KOPT-K1 (cell line): Measurements from ENCODE around the gene GRHL1.
"Not testable (repeated sequence)": the region's sequence is repeated elsewhere in the genome, so short reads cannot be mapped to it uniquely, and the experiment has no call there.

Experiments used
- H3K27ac ChIP-seq: fragments of 200-600 bp; sonication (generic); 2 replicates; pipeline ENCODE4 v1.5.1; 2016; ENCODE audit warnings: antibody characterized with exemption, mild to moderate bottlenecking, low read depth, low read length; ENCODE audit not compliant: poor library complexity, severe bottlenecking
- H3K36me3 ChIP-seq: fragments of 200-600 bp; sonication (generic); 2 replicates; pipeline ENCODE4 v1.5.1; 2017; ENCODE audit warnings: antibody characterized with exemption, mild to moderate bottlenecking, low read length, moderate library complexity; ENCODE audit not compliant: insufficient read depth
- H3K9me3 ChIP-seq: fragments of 200-600 bp; sonication (generic); 2 replicates; pipeline ENCODE4 v1.5.1; 2017; ENCODE audit warnings: antibody characterized with exemption, low read length, mild to moderate bottlenecking; ENCODE audit not compliant: insufficient read depth, poor library complexity, severe bottlenecking

The GRHL1 gene, protein sequence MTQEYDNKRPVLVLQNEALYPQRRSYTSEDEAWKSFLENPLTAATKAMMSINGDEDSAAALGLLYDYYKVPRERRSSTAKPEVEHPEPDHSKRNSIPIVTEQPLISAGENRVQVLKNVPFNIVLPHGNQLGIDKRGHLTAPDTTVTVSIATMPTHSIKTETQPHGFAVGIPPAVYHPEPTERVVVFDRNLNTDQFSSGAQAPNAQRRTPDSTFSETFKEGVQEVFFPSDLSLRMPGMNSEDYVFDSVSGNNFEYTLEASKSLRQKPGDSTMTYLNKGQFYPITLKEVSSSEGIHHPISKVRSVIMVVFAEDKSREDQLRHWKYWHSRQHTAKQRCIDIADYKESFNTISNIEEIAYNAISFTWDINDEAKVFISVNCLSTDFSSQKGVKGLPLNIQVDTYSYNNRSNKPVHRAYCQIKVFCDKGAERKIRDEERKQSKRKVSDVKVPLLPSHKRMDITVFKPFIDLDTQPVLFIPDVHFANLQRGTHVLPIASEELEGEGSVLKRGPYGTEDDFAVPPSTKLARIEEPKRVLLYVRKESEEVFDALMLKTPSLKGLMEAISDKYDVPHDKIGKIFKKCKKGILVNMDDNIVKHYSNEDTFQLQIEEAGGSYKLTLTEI

DNA sequence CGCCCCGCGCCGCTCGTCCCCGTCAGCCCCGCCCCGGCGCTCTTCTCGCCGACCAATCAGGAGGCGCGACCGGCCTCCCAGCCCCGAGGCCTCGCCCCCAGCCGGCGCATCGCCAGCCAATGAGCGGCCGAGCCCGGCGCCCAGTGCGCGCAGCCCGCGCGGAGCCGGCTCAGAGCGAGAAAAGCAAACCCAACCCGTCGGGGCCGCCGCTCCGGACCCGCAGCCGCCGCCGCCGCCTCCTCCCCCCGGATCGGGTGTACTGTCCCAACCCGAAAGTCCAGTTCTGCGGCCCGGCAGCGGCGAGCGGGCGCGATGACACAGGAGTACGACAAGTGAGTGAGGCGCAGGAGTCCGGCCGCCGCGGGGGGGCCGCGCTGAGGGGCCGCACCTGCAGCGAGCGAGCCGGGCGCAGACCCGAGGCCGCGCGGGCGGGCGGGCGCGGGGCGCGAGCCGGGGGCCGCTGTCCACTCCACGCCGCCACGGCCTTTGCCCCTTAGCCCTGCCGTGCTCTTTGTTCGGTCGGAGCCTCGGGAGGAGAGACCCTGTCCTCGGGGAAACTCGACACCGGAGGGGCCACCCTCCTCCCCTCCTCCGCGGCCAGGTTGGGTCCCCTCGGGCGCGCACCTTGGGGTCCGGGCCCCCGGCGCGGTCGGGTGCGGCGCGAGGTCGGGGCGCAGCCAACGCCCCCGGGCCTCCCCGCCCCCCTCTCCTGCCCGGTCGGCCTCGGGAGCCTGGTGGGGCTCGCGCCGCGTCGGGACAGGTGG, at the start of gene GRHL1:
Gene GRHL1 (plus strand): TSS at position 172 of the 764 bp plus-strand sequence. CDS start 141 bp downstream, at position 313.
- no peaks in the 10 kb centered on the region for H3K36me3 ChIP-seq
- no peak within 1 kb of the TSS for H3K27ac ChIP-seq
- no peaks in the 10 kb centered on the region for H3K9me3 ChIP-seq

DNA sequence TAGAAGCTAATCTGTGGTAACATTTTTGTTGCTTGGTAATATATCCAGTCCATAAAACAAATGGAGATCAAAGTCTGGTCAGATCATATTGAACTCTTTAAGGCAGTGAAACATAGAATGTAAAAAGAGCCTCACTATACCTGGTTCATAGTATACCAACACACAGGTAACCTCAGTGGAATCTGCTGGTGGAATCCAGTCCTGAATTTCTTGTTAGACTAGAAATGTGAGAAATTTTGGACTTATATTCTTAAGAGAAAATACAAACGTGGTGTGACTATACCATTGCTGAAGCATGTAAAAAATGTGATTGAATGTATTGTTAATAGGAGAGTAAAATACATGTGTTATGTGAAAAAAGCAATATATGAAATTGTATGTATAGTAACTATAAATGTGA, 46.1 kb upstream of the GRHL1 start:
- H3K9me3 ChIP-seq: no peaks in the 10 kb centered on the region
- no peak overlapping the region for H3K27ac ChIP-seq

DNA sequence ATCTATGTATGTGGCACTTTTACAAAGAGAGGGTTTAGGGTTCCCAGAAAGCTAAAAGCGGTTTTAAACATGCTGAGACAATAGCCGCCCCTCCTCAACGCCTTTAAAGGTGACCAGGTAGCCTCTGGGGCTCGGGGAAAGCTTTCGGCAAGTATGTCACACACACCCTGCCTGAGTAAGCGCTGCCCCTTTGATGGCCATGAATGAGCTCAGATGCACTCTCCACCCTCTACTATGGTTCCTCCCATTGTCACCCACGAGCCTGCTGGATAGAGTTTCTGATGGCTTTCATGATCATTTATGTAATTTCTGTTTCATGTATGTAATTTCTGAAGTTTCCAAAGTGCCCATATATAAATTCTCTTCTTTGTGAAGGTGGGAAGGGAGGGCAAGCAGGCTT, 44.1 kb upstream of the GRHL1 start:
- Histone ChIP-seq H3K9me3 (no peaks in the 10 kb centered on the region), H3K27ac (no peak overlapping the region), H3K36me3 (peaks cover 60% of the 10 kb centered on the region)

More for the DNA sequence above, 46.1 kb upstream of the GRHL1 start:
- H3K36me3 ChIP-seq: peaks cover 44% of the 10 kb centered on the region

DNA sequence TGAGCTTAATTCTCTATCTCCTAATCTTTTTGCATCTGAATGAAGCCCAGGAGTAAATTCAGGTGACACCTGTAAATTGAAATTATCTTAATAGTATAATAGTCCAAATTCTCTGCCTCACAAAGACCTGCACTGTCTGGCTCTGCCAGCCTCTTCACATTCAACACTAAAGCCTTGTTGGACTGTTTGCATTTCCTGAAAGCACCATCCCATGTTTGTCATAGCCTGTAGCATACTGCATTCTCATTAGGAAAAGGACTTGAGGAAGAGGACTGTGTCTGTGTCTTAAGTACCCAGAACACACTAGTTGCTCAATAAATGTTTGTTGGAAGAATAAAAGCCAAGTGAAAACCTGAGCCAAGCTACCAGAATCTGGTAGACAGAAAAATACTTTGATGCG, 42.9 kb upstream of the GRHL1 start:
- Histone ChIP-seq H3K27ac (no peak overlapping the region), H3K36me3 (peaks cover 69% of the 10 kb centered on the region), H3K9me3 (no peaks in the 10 kb centered on the region)

DNA sequence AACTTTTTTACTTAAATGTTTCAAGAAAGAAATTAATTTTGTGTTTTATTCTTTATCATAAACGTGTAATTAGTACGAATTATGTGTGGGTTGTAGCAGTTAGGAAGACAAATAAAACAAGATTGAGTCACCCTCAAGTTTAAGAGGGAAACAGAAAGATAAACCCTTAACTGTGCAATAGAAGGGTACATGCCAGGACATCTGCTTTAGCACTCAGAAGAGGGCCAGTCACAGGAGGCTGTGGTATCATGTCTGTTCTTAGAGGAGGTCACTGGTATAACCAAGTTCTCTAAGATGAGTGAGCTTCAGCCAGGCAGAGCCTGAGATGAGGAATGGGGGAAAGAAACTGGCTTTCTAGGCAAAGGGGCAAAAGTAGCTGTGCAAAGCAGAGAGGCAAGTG, 42.4 kb upstream of the GRHL1 start:
- Histone ChIP-seq H3K27ac (no peak overlapping the region), H3K9me3 (no peaks in the 10 kb centered on the region), H3K36me3 (peaks cover 74% of the 10 kb centered on the region)

DNA sequence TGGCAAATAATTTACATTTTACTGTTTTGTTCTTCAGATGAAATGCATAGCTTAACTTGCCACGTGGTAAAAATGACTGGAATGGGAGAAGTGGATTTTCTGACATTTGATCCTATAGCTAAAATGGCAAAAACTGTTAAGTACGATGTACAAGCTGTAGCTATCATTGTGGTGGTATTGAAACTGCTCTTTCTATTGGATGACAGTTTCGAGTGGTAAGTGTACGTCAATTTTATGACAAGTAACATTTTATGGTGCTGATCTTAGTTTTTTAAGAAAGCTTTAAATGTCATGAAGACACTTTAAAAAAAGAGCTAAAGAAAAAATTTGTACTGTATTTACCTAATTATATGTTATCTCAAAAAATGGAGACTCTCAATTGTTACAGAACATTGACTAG, 40.8 kb upstream of the GRHL1 start:
- no peak overlapping the region for H3K27ac ChIP-seq
- peaks cover 77% of the 10 kb centered on the region for H3K36me3 ChIP-seq
- no peaks in the 10 kb centered on the region for H3K9me3 ChIP-seq

DNA sequence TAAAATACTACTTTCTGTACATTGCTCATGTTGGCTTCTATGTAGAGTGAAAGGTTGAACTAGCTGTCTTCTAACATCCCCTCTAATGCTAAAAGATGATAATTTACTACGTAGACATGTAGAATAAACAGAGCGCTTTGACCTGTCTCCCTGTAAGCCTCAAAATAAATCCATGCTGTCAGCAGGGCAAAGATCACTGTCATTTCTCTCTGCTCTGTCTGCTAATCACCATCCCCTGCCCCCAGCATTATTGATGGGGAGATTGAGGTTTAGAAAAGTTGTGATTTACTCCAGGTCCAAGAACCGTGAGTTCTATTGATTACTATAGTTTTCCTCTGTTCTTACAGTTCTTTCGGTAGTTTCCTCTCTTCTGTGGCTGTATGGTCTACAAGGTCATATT, 39.0 kb upstream of the GRHL1 start:
- Histone ChIP-seq H3K9me3 (no peaks in the 10 kb centered on the region), H3K27ac (no peak overlapping the region), H3K36me3 (peaks cover 76% of the 10 kb centered on the region)

GRCh38 chr2:9914384-9915065, 37.0 kb upstream of the GRHL1 start:
- no peaks in the 10 kb centered on the region for H3K9me3 ChIP-seq
- H3K36me3 ChIP-seq: peaks cover 85% of the 10 kb centered on the region
- H3K27ac ChIP-seq: no peak overlapping the region

DNA sequence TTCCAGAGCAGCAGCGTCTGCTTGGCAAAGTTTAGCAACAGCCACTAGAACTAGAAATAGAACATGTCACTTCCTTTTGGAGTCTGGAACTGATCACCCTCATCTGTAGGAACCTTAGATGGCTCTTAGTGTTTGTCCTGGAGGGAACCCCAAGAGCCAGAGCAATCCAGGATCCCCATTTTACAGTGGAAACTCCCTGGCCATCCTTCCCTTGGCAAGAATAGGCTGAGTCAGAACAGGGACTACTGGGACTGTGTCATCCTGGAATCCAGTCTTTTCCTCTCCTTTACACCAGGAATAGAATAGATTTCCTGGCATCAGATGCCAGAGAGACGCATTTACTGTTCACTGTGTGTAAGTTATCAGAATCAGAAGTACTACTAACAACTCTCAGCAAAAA, 33.2 kb upstream of the GRHL1 start:
- H3K36me3 ChIP-seq: peaks cover 92% of the 10 kb centered on the region

DNA sequence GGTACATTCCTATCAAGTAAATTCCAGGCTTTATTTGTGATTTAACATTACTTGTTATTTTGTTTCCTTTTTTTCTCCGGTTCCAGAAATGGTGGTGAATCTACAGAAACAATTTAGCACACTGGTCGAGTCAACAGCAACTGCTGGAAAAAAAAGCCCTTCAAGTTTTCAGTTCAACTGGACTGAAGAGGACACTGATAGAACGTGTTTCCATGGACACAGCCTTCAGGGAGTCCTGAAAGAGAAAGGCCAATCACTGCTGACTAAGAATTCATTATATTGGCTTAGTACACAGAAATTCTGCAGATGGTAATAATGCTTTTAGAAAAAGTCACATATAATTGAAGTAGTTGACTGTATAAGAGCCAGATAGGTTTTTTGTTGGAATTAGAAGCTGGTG, 32.0 kb upstream of the GRHL1 start:
- Histone ChIP-seq H3K9me3 (no peaks in the 10 kb centered on the region), H3K36me3 (peaks cover 92% of the 10 kb centered on the region), H3K27ac (no peak overlapping the region)

More for the DNA sequence above, 33.2 kb upstream of the GRHL1 start:
- Histone ChIP-seq H3K27ac (no peak overlapping the region), H3K9me3 (no peaks in the 10 kb centered on the region)

- not testable (repeated sequence) for H3K27ac ChIP-seq, H3K9me3 ChIP-seq
- peaks cover 37% of the 10 kb centered on the region for H3K36me3 ChIP-seq
Measured at GRCh38 chr2:9927020-9927419, 24.5 kb upstream of the GRHL1 start.

- no peaks in the 10 kb centered on the region for H3K9me3 ChIP-seq
- no peak overlapping the region for H3K27ac ChIP-seq
- H3K36me3 ChIP-seq: peaks cover 37% of the 10 kb centered on the region
Measured at GRCh38 chr2:9937258-9937657, 14.2 kb upstream of the GRHL1 start.

- H3K36me3 ChIP-seq: peaks cover 30% of the 10 kb centered on the region
- no peak overlapping the region for H3K27ac ChIP-seq
- no peaks in the 10 kb centered on the region for H3K9me3 ChIP-seq
Measured at GRCh38 chr2:9937968-9938367, 13.5 kb upstream of the GRHL1 start.

- Histone ChIP-seq H3K36me3 (peaks cover 11% of the 10 kb centered on the region), H3K9me3 (no peaks in the 10 kb centered on the region), H3K27ac (no peak overlapping the region)
Measured at GRCh38 chr2:9939587-9940485, 11.7 kb upstream of the GRHL1 start.
